CD14-positive monocyte (primary cell): Measurements from ENCODE around the gene LDLR. TPM values are rescaled to one million over a fixed set of nuclear protein-coding genes. Genes with fewer than 3 reads are reported as not detected.

Source experiments
- DNase-seq, 3 donors: peaks; one replicate each; pipeline ENCODE4 v3.0.0-alpha.2; 2011 to 2022
- H2AFZ ChIP-seq: 2 replicates; pipeline ENCODE4 v1.6.0; 2012; ENCODE audit warnings: mild to moderate bottlenecking, low read depth, low read length, inconsistent platforms; ENCODE audit not compliant: insufficient read depth, poor library complexity, severe bottlenecking
- H3K27ac ChIP-seq, 2 donors: 1 replicate in 1 of 2; 2 replicates in 1 of 2; pipeline ENCODE4 v1.5.1; 2012 to 2013; ENCODE audit warnings: low read length in 2 of 2, control low read depth in 1 of 2, inconsistent platforms in 1 of 2, low read depth in 1 of 2, mild to moderate bottlenecking in 1 of 2
- H3K27me3 ChIP-seq, 2 donors: one replicate each; pipeline versions ENCODE4 v1.6.0 to v1.6.1; 2011 to 2013; ENCODE audit warnings: low read length in 2 of 2; ENCODE audit not compliant: control insufficient read depth in 2 of 2, insufficient read depth in 2 of 2
- H3K36me3 ChIP-seq, 2 donors: replicated peaks in 1 of 2; 1 replicate in 1 of 2; 2 replicates in 1 of 2; pipeline versions ENCODE4 v1.5.1 to v1.6.1; 2012 to 2013; ENCODE audit warnings: low read length in 2 of 2, control low read depth in 1 of 2, inconsistent platforms in 1 of 2, mild to moderate bottlenecking in 1 of 2; ENCODE audit not compliant: insufficient read depth in 2 of 2, control insufficient read depth in 1 of 2
- H3K4me1 ChIP-seq, 2 donors: 1 replicate in 1 of 2; 2 replicates in 1 of 2; pipeline versions ENCODE4 v1.5.1 to v1.6.1; 2012 to 2013; ENCODE audit warnings: low read length in 2 of 2, control low read depth in 1 of 2, inconsistent platforms in 1 of 2, mild to moderate bottlenecking in 1 of 2, moderate library complexity in 1 of 2; ENCODE audit not compliant: insufficient read depth in 2 of 2, control insufficient read depth in 1 of 2
- H3K4me2 ChIP-seq: replicated peaks from 2 replicates; pipeline ENCODE3; 2012; ENCODE audit warnings: low read length, moderate library complexity, mild to moderate bottlenecking; ENCODE audit not compliant: poor library complexity, severe bottlenecking; ENCODE audit errors: extremely low read depth
- H3K4me3 ChIP-seq, 3 experiments: fragments of 200-600 bp in 1 of 3; sonication (generic) in 1 of 3; replicated peaks in 1 of 3; 1 replicate in 2 of 3; 2 replicates in 1 of 3; pipeline ENCODE4 v1.5.1; 2011 to 2013; ENCODE audit warnings: low read length in 3 of 3, mild to moderate bottlenecking in 3 of 3, control low read depth in 2 of 3, low read depth in 2 of 3, inconsistent platforms in 1 of 3, moderate library complexity in 1 of 3
- H3K79me2 ChIP-seq: 2 replicates; pipeline ENCODE4 v1.6.0; 2012; ENCODE audit warnings: mild to moderate bottlenecking, control low read depth, inconsistent platforms, low read length, moderate library complexity; ENCODE audit not compliant: insufficient read depth
- H3K9ac ChIP-seq: 2 replicates; pipeline ENCODE4 v1.6.0; 2017; ENCODE audit warnings: low read length, mild to moderate bottlenecking; ENCODE audit not compliant: insufficient read depth, poor library complexity, severe bottlenecking
- H3K9me3 ChIP-seq, 2 donors: replicated peaks in 1 of 2; 1 replicate in 1 of 2; 2 replicates in 1 of 2; pipeline versions ENCODE4 v1.5.1 to v1.6.1; 2012 to 2013; ENCODE audit warnings: low read length in 2 of 2, control low read depth in 1 of 2; ENCODE audit not compliant: control insufficient read depth in 1 of 2, insufficient read depth in 1 of 2
- H4K20me1 ChIP-seq: 2 replicates; pipeline ENCODE4 v1.6.0; 2012; ENCODE audit warnings: mild to moderate bottlenecking, low read length, control low read depth, moderate library complexity; ENCODE audit not compliant: insufficient read depth
- H3K27ac Mint-ChIP-seq, 7 donors: one replicate each; pipeline ENCODE4 v1.8.0; 2020; ENCODE audit warnings: mild to moderate bottlenecking in 7 of 7, mixed read lengths in 7 of 7, moderate library complexity in 6 of 7, inconsistent platforms in 2 of 7
- H3K27me3 Mint-ChIP-seq, 3 donors: one replicate each; pipeline ENCODE4 v1.8.0; 2021 to 2022; ENCODE audit warnings: low read depth in 3 of 3, mild to moderate bottlenecking in 3 of 3, mixed read lengths in 3 of 3, moderate library complexity in 3 of 3, inconsistent platforms in 1 of 3
- H3K36me3 Mint-ChIP-seq, 2 donors: one replicate each; pipeline ENCODE4 v1.8.0; 2020; ENCODE audit warnings: mixed read lengths in 2 of 2, inconsistent platforms in 1 of 2, mild to moderate bottlenecking in 1 of 2
- H3K4me1 Mint-ChIP-seq: one replicate; pipeline ENCODE4 v1.8.0; 2020; ENCODE audit warnings: mild to moderate bottlenecking, mixed read lengths
- H3K4me3 Mint-ChIP-seq, 2 donors: one replicate each; pipeline ENCODE4 v1.8.0; 2020; ENCODE audit warnings: mild to moderate bottlenecking in 2 of 2, mixed read lengths in 2 of 2, moderate library complexity in 1 of 2
- H3K9me3 Mint-ChIP-seq, 7 donors: one replicate each; pipeline ENCODE4 v1.8.0; 2020 to 2022; ENCODE audit warnings: mixed read lengths in 7 of 7, mild to moderate bottlenecking in 6 of 7, moderate library complexity in 6 of 7, inconsistent platforms in 2 of 7
- CTCF ChIP-seq: fragments of 200-600 bp; IDR thresholded peaks from one replicate; pipeline ENCODE4 v1.8.0; 2022; ENCODE audit warnings: antibody characterized with exemption, mild to moderate bottlenecking
- WGBS: methylation state at CpG from one replicate; pipeline ENCODE4 v1.1.5; 2013; ENCODE audit warnings: missing lambda C conversion rate; ENCODE audit not compliant: insufficient coverage; 5-methylcytosine and 5-hydroxymethylcytosine counted together
- intact Hi-C, 2 donors: fragments of 100-400 bp; cut with micrococcal nuclease; formaldehyde crosslinking; loops; one replicate each; pipeline versions ENCODE4 v1.15.0 to v1.15.1; 2023
- polyA plus RNA-seq, 3 donors: library from polyadenylated mRNA; depleted of rRNA in 1 of 3; unstranded in 2 of 3; stranded (reverse) in 1 of 3; fragments of 300-500 nt in 2 of 3; fragments of >200 nt in 1 of 3; fragmentation: Illumina TruSeq in 2 of 3; gene quantifications; 1 replicate in 2 of 3; 2 replicates in 1 of 3; pipeline ENCODE4 v1.2.3, GENCODE V29; 2012 to 2021

Gene LDLR
- polyA plus RNA-seq, 3 donors, result 14.3 to 21.2 (median 19.8) TPM

GRCh38 chr19:11066326-11066725 lies 22.9 kb upstream of the LDLR start:
- H3K4me3 ChIP-seq, result no peak overlapping the region
- peaks cover 0 to 7% (median 0%) of the 10 kb centered on the region in 7 donors for H3K9me3 Mint-ChIP-seq
- no peak for TF ChIP-seq CTCF
- no peak overlapping the region for H3K27ac Mint-ChIP-seq
- no peaks in the 10 kb centered on the region for H3K27me3 ChIP-seq
- H3K4me2 ChIP-seq, result no peak overlapping the region
- peaks cover 17 to 20% of the 10 kb centered on the region in 2 donors for H3K4me1 ChIP-seq
- H2AFZ ChIP-seq, result no peak overlapping the region
- WGBS, result 98% methylated on average over 4 of the region's 5 CpGs
- H4K20me1 ChIP-seq, result no peaks in the 10 kb centered on the region
- intact Hi-C loops, result no loop called here
- H3K27me3 Mint-ChIP-seq, result peaks cover 1 to 7% (median 5%) of the 10 kb centered on the region in 3 donors
- H3K79me2 ChIP-seq, result no peaks in the 10 kb centered on the region
- no peak overlapping the region for H3K27ac ChIP-seq
- no peak for DNase-seq
- no peak overlapping the region for H3K9ac ChIP-seq
- peaks cover 32 to 54% of the 10 kb centered on the region in 2 donors for H3K36me3 Mint-ChIP-seq
- no peaks in the 10 kb centered on the region for H3K9me3 ChIP-seq
- no peak overlapping the region for H3K4me3 Mint-ChIP-seq
- H3K36me3 ChIP-seq, result peaks cover 7 to 25% of the 10 kb centered on the region in 2 donors
- H3K4me1 Mint-ChIP-seq, result peaks cover 23% of the 10 kb centered on the region

DNA sequence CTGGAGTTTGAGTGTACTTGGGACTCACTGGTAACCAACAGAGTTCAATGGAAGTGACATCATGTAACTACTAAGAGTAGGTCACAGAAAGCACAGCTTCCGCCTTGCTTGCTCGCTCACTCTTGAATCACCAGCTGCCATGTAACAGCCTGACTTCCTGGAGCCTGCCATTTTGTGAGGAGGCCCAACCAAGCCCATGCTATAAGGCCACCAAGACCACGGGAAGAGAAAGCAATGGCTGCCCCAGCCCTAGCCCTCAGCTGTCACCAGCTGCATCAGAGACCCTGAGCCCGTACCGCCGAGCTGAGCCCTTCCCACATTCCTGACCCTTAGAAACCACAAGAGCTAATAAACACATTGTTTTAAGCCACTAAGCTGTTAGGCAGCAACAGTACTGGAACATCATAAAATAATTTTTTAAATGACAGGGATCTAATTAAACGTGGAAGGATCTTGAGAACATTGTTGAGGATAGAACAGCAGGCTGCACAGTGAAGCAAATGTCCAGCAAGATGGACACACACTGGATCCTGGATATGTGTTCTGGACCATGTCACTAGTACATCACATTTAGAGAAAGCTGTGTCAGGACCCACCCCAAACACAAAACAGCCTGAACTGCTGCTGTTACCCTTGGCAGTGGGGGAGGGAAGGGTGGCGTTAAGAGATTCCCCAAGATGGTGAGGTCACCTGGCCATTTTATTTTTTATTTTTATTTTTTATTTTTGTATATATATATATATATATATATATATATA lies 21.7 kb upstream of the LDLR start:
- H4K20me1 ChIP-seq, result no peaks in the 10 kb centered on the region
- no peak overlapping the region for H2AFZ ChIP-seq
- Mint-ChIP-seq H3K27ac (no peak overlapping the region), H3K36me3 (peaks cover 23 to 42% of the 10 kb centered on the region in 2 donors), H3K4me3 (no peak overlapping the region), H3K4me1 (peaks cover 33% of the 10 kb centered on the region), H3K9me3 (peaks cover 0 to 7% (median 0%) of the 10 kb centered on the region in 7 donors), H3K27me3 (peaks cover 1 to 11% (median 7%) of the 10 kb centered on the region in 3 donors)
- H3K27ac ChIP-seq, result no peak overlapping the region
- H3K4me3 ChIP-seq, result no peak overlapping the region
- DNase-seq, result no peak
- H3K4me2 ChIP-seq, result no peak overlapping the region
- H3K79me2 ChIP-seq, result no peaks in the 10 kb centered on the region
- H3K4me1 ChIP-seq, result peaks cover 27 to 29% of the 10 kb centered on the region in 2 donors
- no peaks in the 10 kb centered on the region for H3K27me3 ChIP-seq
- no peaks in the 10 kb centered on the region for H3K9me3 ChIP-seq
- peaks cover 0 to 13% of the 10 kb centered on the region in 2 donors for H3K36me3 ChIP-seq
- no peak overlapping the region for H3K9ac ChIP-seq
- intact Hi-C loops, result no loop called here
- 100% methylated on average over 4 of the region's 8 CpGs for WGBS
- TF ChIP-seq CTCF, result no peak
